ENCODE measurements around the gene FYB2.

DNA sequence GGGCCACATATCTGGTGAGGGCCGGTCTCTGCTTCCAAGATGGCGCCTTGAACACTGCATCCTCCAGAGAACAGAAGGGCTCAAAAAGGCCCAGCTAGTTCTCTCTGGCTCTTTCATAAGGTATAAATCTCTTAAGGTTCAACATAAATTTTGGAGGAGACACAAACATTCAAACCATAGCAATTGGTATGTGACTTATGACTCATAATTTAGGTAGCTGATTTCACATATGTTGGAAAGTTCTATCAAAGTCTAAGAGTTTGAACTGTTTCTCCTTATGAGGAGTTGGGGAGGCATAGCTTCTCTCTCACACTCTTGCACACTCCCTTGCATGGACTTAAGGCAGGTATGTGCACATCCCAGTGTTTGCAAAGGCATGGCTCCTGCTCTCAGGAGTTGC, 5.1 kb upstream of the FYB2 start:
- TF ChIP-seq POLR2A (IDR thresholded peaks at IDR 0.05): no peak
- TF ChIP-seq, protein P1, sequence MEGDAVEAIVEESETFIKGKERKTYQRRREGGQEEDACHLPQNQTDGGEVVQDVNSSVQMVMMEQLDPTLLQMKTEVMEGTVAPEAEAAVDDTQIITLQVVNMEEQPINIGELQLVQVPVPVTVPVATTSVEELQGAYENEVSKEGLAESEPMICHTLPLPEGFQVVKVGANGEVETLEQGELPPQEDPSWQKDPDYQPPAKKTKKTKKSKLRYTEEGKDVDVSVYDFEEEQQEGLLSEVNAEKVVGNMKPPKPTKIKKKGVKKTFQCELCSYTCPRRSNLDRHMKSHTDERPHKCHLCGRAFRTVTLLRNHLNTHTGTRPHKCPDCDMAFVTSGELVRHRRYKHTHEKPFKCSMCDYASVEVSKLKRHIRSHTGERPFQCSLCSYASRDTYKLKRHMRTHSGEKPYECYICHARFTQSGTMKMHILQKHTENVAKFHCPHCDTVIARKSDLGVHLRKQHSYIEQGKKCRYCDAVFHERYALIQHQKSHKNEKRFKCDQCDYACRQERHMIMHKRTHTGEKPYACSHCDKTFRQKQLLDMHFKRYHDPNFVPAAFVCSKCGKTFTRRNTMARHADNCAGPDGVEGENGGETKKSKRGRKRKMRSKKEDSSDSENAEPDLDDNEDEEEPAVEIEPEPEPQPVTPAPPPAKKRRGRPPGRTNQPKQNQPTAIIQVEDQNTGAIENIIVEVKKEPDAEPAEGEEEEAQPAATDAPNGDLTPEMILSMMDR (IDR thresholded peaks at IDR 0.05): no peak

All from esophagus squamous epithelium (tissue), 4 donors.